IgD-negative memory B cell (primary cell): ENCODE results near the gene SLC22A4. TPM values are rescaled to one million over a fixed set of nuclear protein-coding genes. Genes with fewer than 3 reads are reported as not detected.
A peak's percentile ranks its signal among the peaks of the same experiment; 100 is the strongest.

ENCODE experiments used
- H3K27ac Mint-ChIP-seq, 3 donors: one replicate each; pipeline ENCODE4 v1.8.0; 2020 to 2022; ENCODE audit warnings: mild to moderate bottlenecking in 3 of 3, mixed read lengths in 3 of 3, moderate library complexity in 1 of 3
- H3K27me3 Mint-ChIP-seq: one replicate; pipeline ENCODE4 v1.8.0; 2021; ENCODE audit warnings: mixed read lengths
- H3K36me3 Mint-ChIP-seq: one replicate; pipeline ENCODE4 v1.8.0; 2020; ENCODE audit warnings: mild to moderate bottlenecking, mixed read lengths
- H3K4me1 Mint-ChIP-seq, 3 donors: one replicate each; pipeline ENCODE4 v1.8.0; 2020 to 2022; ENCODE audit warnings: mixed read lengths in 3 of 3, mild to moderate bottlenecking in 1 of 3
- H3K4me3 Mint-ChIP-seq, 4 donors: one replicate each; pipeline ENCODE4 v1.8.0; 2020 to 2022; ENCODE audit warnings: mild to moderate bottlenecking in 4 of 4, mixed read lengths in 4 of 4, moderate library complexity in 3 of 4
- H3K9me3 Mint-ChIP-seq, 3 donors: one replicate each; pipeline ENCODE4 v1.8.0; 2020 to 2021; ENCODE audit warnings: mixed read lengths in 3 of 3, mild to moderate bottlenecking in 1 of 3
- polyA plus RNA-seq: library from polyadenylated mRNA; unstranded; fragments of 300-500 nt; fragmentation: Illumina TruSeq; gene quantifications from one replicate; pipeline ENCODE4 v1.2.3, GENCODE V29; 2021

Gene SLC22A4
- polyA plus RNA-seq, 1 donor from 2014 or later, result not detected

DNA sequence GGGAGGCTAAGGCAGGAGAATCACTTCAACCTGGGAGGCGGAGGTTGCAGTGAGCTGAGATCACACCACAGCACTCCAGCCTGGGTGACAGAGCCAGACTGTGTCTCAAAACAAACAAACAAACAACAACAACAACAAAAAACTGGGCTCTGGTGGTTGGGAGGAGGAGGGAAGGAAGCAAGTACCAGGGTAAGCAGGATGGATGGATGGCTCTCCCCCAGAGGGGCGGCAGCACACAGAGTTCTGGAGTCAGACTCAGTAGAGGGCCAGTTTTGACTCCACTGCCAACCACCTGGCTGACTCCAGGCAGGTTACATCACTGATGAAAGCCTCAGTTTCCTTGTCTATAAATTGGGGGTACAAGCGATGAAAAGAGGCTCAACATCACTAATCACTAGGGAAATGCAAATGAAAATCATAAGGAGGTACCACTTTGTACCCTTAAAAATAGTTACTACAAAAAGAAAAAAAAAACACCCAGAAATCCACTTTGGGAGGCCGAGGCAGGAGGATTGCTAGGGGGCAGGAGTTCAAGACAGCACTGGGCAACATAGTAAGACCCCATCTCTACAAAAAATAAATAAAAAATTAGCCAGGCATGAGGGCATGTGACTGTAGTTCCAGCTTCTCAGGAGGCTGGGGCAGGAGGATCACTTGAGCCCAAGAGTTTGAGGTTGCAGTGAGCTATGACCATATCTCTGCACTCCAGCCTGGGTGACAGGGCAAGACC is 3.2 kb downstream of the SLC22A4 start:
- H3K27ac Mint-ChIP-seq, result no peak overlapping the region
- no peaks in the 10 kb centered on the region for H3K36me3 Mint-ChIP-seq
- peaks cover 21% of the 10 kb centered on the region for H3K27me3 Mint-ChIP-seq
- no peak overlapping the region for H3K4me3 Mint-ChIP-seq
- H3K4me1 Mint-ChIP-seq, result peaks cover 4 to 9% (median 5%) of the 10 kb centered on the region in 3 donors
- H3K9me3 Mint-ChIP-seq, result no peaks in the 10 kb centered on the region

DNA sequence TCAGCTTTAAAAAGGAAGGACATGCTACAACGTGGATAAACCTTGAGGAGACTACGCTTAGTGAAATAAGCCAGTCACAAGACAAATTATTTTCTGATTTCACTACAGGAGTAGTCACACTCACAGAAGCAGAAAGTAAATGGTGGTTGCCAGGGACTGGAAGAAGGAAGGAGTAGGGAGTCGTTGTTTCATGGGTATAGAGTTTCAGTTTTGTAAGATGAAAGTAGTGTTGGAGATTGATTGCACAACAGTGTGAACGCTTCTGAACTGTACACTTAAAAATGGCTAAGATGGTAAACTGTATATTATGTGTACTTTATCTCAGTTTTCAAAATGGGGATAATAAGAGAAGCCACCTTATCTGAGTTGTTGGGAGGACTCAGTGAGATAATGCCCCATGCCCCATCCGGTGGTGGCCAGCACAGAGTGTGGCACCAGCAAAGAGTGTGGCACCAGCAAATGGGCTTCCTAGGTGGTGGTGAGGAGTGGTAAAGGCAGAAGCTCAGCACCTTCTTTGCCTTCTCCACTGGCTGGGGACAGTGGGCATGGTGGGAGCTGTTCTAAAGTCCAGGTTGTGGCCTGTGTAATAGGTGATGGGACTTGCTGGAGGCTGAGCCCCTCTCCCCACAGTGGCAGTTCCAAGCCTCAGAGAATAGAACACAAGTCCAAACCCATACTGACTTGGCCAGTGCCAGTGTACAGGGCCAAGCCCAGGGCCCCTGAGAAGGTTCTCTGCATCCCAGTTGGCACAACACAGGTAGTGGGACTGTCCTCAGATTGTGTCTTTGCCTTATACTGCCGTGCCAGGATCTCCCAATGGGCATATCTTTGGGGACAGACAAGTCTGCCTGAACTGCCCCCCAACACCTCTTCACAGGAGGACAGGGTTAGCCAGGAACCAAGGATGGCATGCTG is 4.4 kb downstream of the SLC22A4 start:
- peaks cover 20% of the 10 kb centered on the region for H3K27me3 Mint-ChIP-seq
- H3K4me3 Mint-ChIP-seq, result peak overlapping the region in 1 of 4 donors; percentile 47
- H3K9me3 Mint-ChIP-seq, result no peaks in the 10 kb centered on the region
- H3K4me1 Mint-ChIP-seq, result peaks cover 4 to 6% (median 5%) of the 10 kb centered on the region in 3 donors
- no peaks in the 10 kb centered on the region for H3K36me3 Mint-ChIP-seq
- H3K27ac Mint-ChIP-seq, result no peak overlapping the region

DNA sequence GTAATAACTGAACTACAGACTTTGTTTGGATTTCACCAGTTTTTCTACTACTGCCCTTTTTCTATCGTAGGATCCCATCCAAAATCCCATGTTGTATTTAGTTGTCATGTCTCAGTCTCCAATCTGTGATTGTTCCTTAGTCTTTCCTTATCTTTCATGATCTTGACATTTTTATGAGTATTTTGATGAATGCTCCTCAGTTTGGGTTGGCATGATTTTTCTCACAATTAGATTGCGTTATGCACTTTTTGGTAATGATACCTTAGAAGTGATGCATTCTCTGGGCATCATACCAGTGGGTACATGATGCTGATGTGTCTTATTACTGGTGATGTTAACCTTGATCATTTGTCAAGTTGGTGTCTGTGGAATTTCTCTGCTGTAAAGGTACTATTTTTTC is 5.7 kb downstream of the SLC22A4 start:
- H3K4me1 Mint-ChIP-seq, result peaks cover 4% of the 10 kb centered on the region in 3 donors
- H3K9me3 Mint-ChIP-seq, result peaks cover 0 to 3% (median under 1%) of the 10 kb centered on the region in 3 donors
- H3K27ac Mint-ChIP-seq, result no peak overlapping the region
- H3K36me3 Mint-ChIP-seq, result peaks cover 1% of the 10 kb centered on the region
- peaks cover 15% of the 10 kb centered on the region for H3K27me3 Mint-ChIP-seq
- H3K4me3 Mint-ChIP-seq, result no peak overlapping the region

DNA sequence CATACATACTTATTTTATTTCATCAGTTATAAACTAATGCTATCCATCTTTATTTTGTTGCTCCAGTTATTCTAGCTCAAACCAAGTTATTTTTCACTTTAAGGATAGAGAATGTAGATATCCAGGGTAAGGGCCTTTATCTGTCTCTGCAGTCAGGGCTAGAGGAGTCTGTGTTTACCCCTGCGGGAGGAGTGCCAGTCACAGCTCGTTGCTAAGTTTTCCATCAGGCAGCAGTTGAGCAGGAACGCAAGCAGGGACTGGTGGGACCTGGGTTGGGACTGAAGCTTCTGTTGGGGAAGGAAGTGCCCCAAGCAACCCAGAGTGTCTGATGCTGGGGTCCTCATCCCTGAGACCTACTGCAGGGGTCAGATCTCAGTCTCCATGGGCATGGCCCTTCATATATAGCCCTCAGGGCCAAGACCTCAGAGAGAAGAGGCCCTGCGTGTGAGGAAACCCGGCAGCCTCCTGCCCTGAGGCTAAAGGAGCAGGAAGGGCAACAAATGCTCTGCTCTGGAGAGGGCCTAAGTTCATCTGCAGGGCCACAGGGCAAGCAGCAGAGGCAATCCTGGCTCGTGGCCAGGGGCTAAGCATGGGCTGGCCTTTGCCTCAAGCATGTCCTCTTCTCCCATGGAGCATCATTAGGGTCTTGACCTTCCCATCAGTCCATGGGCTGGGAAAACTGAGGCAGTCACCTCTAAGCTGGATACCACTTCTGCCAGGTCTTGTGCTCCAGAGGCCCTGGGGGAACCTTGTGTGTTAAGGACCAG is 6.6 kb downstream of the SLC22A4 start:
- Mint-ChIP-seq H3K4me3 (no peak overlapping the region), H3K27ac (no peak overlapping the region), H3K36me3 (peaks cover 5% of the 10 kb centered on the region), H3K27me3 (peaks cover 8% of the 10 kb centered on the region), H3K9me3 (peaks cover 2 to 7% (median 6%) of the 10 kb centered on the region in 3 donors), H3K4me1 (no peaks in the 10 kb centered on the region)

DNA sequence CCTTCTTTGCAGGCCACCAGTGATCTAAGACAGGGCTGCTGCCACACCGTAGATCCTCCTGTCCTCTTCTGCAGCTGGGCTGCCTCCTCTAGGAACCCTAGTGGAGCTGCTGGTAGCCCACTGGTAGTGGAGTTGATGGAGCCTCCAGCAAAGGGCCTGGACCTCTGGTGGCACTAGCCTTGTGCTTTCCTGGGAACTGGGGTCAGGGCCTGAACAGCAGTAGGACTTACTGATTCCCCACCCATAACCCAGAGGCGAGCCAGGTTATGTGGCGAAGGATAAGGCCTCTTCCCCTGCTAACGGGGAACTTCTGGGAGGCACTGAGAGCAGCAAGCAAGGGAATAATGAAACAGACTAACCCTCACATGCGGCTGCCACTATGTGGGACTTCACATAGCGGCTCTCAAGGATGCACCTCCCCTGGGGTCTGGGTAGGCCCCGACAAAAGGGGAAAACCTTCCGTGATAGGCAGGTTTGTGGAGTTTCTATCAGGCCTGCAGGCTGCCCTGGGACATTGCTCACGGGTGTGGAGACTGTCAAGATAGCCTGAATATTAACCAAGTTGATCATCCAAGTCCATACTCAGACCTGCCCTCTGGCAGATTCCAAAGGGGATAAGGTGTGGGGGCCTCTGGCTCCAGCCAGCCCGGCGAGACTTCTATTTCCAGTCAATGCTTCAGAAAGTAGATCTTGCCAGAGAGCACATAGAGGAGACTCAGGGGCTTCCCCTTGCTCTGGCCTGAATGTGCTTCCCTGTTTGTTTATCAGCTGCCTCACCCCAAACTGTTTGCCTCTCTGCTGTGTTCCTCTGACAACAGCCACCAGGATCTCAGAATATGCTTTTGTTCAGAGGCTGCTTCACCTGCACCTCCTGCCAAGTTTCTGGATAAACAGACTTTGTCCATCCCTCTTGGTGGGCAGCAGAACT is 7.4 kb downstream of the SLC22A4 start:
- no peaks in the 10 kb centered on the region for H3K4me1 Mint-ChIP-seq
- H3K4me3 Mint-ChIP-seq, result no peak overlapping the region
- H3K27me3 Mint-ChIP-seq, result peaks cover 3% of the 10 kb centered on the region
- peaks cover 5% of the 10 kb centered on the region for H3K36me3 Mint-ChIP-seq
- no peak overlapping the region for H3K27ac Mint-ChIP-seq
- peaks cover 2 to 7% (median 6%) of the 10 kb centered on the region in 3 donors for H3K9me3 Mint-ChIP-seq

DNA sequence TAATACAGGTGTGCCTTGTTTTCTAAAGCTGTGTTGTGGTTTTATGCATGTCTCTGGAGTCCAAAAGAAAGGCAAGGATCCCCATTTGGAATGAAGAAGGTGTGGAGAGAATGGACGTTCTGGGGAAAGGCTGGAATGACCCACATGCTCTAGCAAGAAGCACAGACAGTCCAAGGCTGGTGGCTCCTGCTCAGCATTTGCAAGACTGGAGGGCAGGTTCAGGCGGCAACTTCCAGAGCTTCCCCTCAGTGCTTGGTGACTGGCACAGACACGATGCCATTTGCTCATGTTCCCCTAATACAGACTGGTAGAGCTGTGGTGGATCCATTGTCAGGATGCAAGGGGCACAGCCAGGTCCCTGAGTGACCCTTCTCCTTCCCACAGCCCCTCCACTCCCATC is 8.2 kb downstream of the SLC22A4 start:
- H3K27ac Mint-ChIP-seq, result no peak overlapping the region
- H3K9me3 Mint-ChIP-seq, result peaks cover 2 to 7% (median 6%) of the 10 kb centered on the region in 3 donors
- no peak overlapping the region for H3K4me3 Mint-ChIP-seq
- peaks cover 5% of the 10 kb centered on the region for H3K36me3 Mint-ChIP-seq
- H3K27me3 Mint-ChIP-seq, result no peaks in the 10 kb centered on the region
- H3K4me1 Mint-ChIP-seq, result no peaks in the 10 kb centered on the region

DNA sequence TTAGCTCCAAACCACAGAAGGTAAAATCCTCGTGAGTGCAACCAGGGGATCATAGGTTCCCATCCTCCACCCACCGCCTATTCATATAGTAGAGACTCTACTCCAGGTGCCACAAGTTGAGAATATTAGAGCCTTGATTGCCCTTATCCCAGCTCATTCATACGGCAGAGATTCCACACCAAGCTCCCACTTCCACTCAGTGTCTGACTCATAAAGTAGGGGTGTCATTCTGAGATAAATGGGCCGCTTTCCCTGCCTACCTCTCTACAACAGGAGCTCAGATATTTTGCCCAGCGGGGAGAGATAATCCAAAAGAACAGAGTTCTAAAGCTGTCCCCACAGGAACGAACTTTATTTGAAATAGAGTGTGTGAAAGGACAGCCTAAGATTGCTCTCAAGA is 9.4 kb downstream of the SLC22A4 start:
- Mint-ChIP-seq H3K36me3 (peaks cover 5% of the 10 kb centered on the region), H3K27ac (peak overlapping the region in 1 of 3 donors; percentile 69), H3K9me3 (peaks cover 2 to 7% (median 6%) of the 10 kb centered on the region in 3 donors), H3K4me3 (no peak overlapping the region), H3K27me3 (no peaks in the 10 kb centered on the region), H3K4me1 (no peaks in the 10 kb centered on the region)

DNA sequence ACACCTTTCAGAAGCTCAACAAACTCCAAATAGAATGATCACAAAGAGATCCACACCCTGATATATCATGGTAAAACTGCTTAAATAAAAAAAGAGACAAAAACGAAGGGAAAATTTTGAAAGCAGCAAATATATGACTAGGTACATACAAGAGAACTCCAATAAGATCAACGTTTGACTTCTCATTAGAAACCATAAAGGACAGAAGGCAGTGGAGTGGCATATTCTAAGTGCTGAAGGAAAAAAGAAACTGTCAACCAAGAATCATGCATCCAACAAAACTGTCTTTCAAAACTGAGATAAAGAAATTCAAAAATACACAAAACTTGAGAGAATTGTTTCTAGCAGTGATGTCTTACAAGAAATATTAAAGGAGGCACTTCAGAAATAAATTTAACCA is 11.2 kb downstream of the SLC22A4 start:
- Mint-ChIP-seq H3K4me3 (no peak overlapping the region), H3K9me3 (peaks cover 2 to 7% (median 6%) of the 10 kb centered on the region in 3 donors), H3K27me3 (no peaks in the 10 kb centered on the region), H3K27ac (no peak overlapping the region), H3K36me3 (peaks cover 5% of the 10 kb centered on the region), H3K4me1 (no peaks in the 10 kb centered on the region)

DNA sequence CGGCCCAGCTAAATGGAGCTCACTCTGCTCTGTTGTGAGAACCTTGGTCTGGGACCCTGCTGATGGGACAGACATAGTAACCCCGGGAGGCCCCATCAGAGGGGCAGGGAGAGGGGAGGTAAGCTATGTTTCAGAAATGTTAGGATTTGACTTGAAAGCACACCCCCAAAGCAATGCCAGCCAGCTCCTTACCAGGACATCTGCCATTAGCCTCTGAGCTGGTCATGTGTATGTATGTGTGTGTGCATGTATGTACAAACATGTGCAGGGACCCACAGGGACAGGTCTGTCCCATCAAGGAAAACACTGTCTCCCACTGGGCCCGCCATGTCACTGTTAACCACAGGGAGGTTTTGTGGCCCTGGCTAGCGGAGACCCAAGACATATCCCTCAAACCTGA is 14.5 kb downstream of the SLC22A4 start:
- Mint-ChIP-seq H3K4me1 (no peaks in the 10 kb centered on the region), H3K36me3 (peaks cover 6% of the 10 kb centered on the region), H3K4me3 (no peak overlapping the region), H3K27me3 (no peaks in the 10 kb centered on the region), H3K9me3 (peaks cover 2 to 7% (median 6%) of the 10 kb centered on the region in 3 donors), H3K27ac (no peak overlapping the region)

DNA sequence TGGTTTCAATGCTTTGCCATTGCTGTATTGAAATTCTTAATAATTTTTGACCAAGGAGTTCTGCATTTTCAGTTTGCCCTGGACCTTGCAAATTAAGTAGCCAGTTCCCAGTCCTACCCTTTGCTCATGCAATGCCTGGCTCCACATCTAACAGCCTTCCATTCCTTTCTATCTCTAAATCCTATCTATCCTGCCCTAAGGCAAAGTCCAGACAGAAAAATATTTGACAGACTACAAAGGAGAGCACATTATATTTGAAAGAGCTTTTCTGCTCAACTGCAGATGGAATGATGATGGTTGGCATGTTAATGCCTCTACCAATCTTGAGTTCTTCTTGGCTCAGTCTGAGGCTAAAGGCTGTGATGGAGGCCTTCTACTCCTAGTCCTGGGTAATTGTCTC is 15.5 kb downstream of the SLC22A4 start:
- H3K36me3 Mint-ChIP-seq, result peaks cover 5% of the 10 kb centered on the region

DNA sequence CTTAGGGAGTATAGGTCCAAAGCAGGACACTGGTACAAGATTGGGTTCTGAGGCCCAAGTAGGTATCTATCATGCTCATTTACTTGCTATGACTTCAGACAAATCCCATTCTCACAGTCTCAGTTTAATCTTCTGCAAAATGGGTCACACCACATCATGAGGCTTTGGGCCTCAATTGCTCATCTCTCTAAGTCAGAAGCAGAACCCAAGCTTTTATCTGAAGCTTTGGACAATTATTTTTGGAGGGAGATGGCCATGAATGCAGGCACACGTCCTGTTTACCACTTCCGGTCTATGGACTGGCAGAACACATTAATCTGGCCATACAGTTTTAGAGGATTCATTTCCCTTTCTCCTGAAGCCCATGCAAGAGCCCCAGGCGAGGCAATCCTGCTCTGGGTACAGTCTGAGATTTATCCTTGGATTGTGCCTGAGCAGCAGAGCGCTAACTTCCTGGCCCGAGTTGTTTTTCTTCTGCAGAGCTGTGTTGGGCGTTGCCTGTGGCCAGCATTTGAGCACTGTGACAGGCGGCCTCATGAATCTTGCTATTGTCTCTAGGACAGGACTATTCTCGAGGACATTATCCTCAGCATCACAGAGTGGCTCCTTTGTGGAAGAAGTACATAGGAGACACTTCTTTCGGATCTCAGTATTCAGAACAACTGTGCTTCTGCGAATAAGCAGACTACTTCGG is 16.1 kb downstream of the SLC22A4 start:
- Mint-ChIP-seq H3K4me1 (peaks cover 0 to 2% (median 0%) of the 10 kb centered on the region in 3 donors), H3K4me3 (no peak overlapping the region), H3K36me3 (peaks cover 3% of the 10 kb centered on the region), H3K9me3 (peaks cover under 1 to 2% (median 1%) of the 10 kb centered on the region in 3 donors), H3K27ac (peak overlapping the region in 1 of 3 donors; percentile 32), H3K27me3 (no peaks in the 10 kb centered on the region)

More for the DNA sequence above, 15.5 kb downstream of the SLC22A4 start:
- H3K4me3 Mint-ChIP-seq, result no peak overlapping the region
- peaks cover 2 to 6% (median 4%) of the 10 kb centered on the region in 3 donors for H3K9me3 Mint-ChIP-seq
- no peaks in the 10 kb centered on the region for H3K27me3 Mint-ChIP-seq
- H3K4me1 Mint-ChIP-seq, result no peaks in the 10 kb centered on the region
- H3K27ac Mint-ChIP-seq, result no peak overlapping the region

DNA sequence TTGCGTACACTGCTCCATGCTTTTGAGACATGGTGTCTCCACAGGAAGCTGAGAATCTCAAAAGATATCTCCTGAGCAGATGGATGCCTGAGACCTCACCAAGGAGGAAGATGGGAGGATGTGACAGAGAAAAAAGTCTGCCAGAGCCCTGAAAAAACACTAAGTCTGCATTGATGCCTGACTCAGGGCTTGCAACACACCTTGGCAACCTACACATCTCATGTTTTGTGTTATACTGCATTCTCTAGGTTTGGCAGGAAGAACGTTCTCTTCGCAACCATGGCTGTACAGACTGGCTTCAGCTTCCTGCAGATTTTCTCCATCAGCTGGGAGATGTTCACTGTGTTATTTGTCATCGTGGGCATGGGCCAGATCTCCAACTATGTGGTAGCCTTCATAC is 19.2 kb downstream of the SLC22A4 start:
- H3K4me3 Mint-ChIP-seq, result no peak overlapping the region
- H3K27ac Mint-ChIP-seq, result no peak overlapping the region
- no peaks in the 10 kb centered on the region for H3K27me3 Mint-ChIP-seq
- H3K4me1 Mint-ChIP-seq, result peaks cover 0 to 2% (median 0%) of the 10 kb centered on the region in 3 donors
- peaks cover 2% of the 10 kb centered on the region for H3K36me3 Mint-ChIP-seq
- H3K9me3 Mint-ChIP-seq, result no peaks in the 10 kb centered on the region

DNA sequence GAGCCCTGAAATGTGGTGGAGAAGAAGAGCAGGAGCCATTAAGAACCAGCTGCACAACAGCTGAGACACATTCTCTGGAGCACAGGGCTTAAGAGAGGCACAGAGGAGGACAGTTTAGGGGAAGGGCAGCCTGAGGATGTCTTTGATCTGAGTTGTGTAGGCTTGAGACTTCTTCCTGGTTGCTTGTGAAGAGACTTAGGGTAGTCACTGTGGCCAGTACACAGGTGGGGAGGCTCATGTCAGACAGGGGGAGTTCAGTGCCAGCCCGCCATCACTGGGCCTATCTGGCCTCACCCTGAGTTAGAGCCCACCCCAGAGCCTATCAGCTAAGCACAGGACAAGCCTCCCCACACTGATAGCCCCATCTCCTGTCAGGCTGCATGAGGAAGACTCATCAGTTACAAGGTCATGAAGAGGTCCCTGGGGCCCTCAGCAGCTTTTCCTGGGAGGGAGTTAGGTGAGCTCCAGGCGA is 19.8 kb downstream of the SLC22A4 start:
- H3K27ac Mint-ChIP-seq, result no peak overlapping the region
- H3K36me3 Mint-ChIP-seq, result peaks cover 2% of the 10 kb centered on the region
- H3K27me3 Mint-ChIP-seq, result no peaks in the 10 kb centered on the region
- peaks cover 0 to 2% (median 0%) of the 10 kb centered on the region in 3 donors for H3K4me1 Mint-ChIP-seq
- no peak overlapping the region for H3K4me3 Mint-ChIP-seq
- no peaks in the 10 kb centered on the region for H3K9me3 Mint-ChIP-seq
